HEK293 (cell line): ENCODE results near the gene NDUFAF5.

ENCODE experiments used
- CTCF ChIA-PET: fragments of 350-600 bp; formaldehyde crosslinking; extraction: SDS; loops from one replicate; lab custom pipeline; 2021; ENCODE audit warnings: antibody characterized with exemption; lab: Yijun Ruan, JAX
- POLR2A ChIA-PET: fragments of 300-600 bp; formaldehyde crosslinking; extraction: SDS; loops from one replicate; lab custom pipeline; 2020; ENCODE audit warnings: antibody characterized with exemption, inconsistent platforms; lab: Yijun Ruan, JAX
- H3K27ac ChIP-seq: fragments of 200-500 bp; sonication (Bioruptor generic); 2 replicates; pipeline ENCODE4 v1.5.1; 2014; ENCODE audit warnings: low read depth, low read length, control low read depth, inconsistent platforms; ENCODE audit errors: extremely low read depth
- H3K36me3 ChIP-seq, 2 experiments: fragments of 200-500 bp in 1 of 2; sonication (Bioruptor generic) in 1 of 2; 1 replicate in 1 of 2; 2 replicates in 1 of 2; pipeline ENCODE4 v1.5.1; 2014 to 2017; ENCODE audit warnings: inconsistent platforms in 2 of 2, low read length in 2 of 2; ENCODE audit not compliant: control insufficient read depth in 2 of 2, insufficient read depth in 1 of 2
- H3K4me1 ChIP-seq: fragments of 200-500 bp; sonication (Bioruptor generic); 2 replicates; pipeline ENCODE4 v1.5.1; 2014; ENCODE audit warnings: mild to moderate bottlenecking, low read length, inconsistent platforms; ENCODE audit not compliant: control insufficient read depth, insufficient read depth
- H3K4me3 ChIP-seq: 2 replicates; pipeline ENCODE4 v1.5.1; 2011; ENCODE audit warnings: low read depth, mild to moderate bottlenecking, control low read depth, low read length, moderate library complexity
- H3K9me3 ChIP-seq: fragments of 200-500 bp; sonication (Bioruptor generic); 2 replicates; pipeline ENCODE4 v1.5.1; 2014; ENCODE audit warnings: low read depth, low read length, inconsistent platforms; ENCODE audit not compliant: control insufficient read depth, insufficient read depth
- FEZF1 ChIP-seq: fragments of 450-650 bp; formaldehyde crosslinking; IDR thresholded peaks from 2 replicates; pipeline ENCODE4 v1.5.1; 2016; ENCODE audit warnings: missing biosample characterization, missing genetic modification characterization
- GLIS1 ChIP-seq: fragments of 450-650 bp; formaldehyde crosslinking; IDR thresholded peaks from 2 replicates; pipeline ENCODE4 v1.5.1; 2016; ENCODE audit warnings: missing biosample characterization, missing genetic modification characterization
- KLF9 ChIP-seq: fragments of 450-650 bp; formaldehyde crosslinking; IDR thresholded peaks from 2 replicates; pipeline ENCODE4 v1.5.1; 2016; ENCODE audit warnings: missing biosample characterization, missing genetic modification characterization, low read depth
- OSR2 ChIP-seq: fragments of 450-650 bp; formaldehyde crosslinking; IDR thresholded peaks from 2 replicates; pipeline ENCODE4 v1.5.1; 2016; ENCODE audit warnings: missing biosample characterization, missing genetic modification characterization
- PRDM1 ChIP-seq: fragments of 450-650 bp; formaldehyde crosslinking; IDR thresholded peaks from 2 replicates; pipeline ENCODE4; 2016; ENCODE audit warnings: missing biosample characterization, missing genetic modification characterization
- REPIN1 ChIP-seq: fragments of 450-650 bp; formaldehyde crosslinking; IDR thresholded peaks from 2 replicates; pipeline ENCODE4 v1.5.1; 2017; ENCODE audit warnings: missing biosample characterization, missing genetic modification characterization, low read depth
- SALL2 ChIP-seq: fragments of 450-650 bp; formaldehyde crosslinking; IDR thresholded peaks from 2 replicates; pipeline ENCODE4 v1.5.0; 2017; ENCODE audit warnings: missing biosample characterization, mild to moderate bottlenecking, missing genetic modification characterization, borderline replicate concordance
- SCRT2 ChIP-seq: fragments of 450-650 bp; formaldehyde crosslinking; IDR thresholded peaks from 2 replicates; pipeline ENCODE4 v1.5.1; 2016; ENCODE audit warnings: missing biosample characterization, missing genetic modification characterization
- SP7 ChIP-seq: fragments of 450-650 bp; formaldehyde crosslinking; IDR thresholded peaks from 2 replicates; pipeline ENCODE4 v1.5.1; 2016; ENCODE audit warnings: missing biosample characterization, missing genetic modification characterization
- WT1 ChIP-seq: fragments of 450-650 bp; formaldehyde crosslinking; IDR thresholded peaks from 2 replicates; pipeline ENCODE4 v1.5.1; 2016; ENCODE audit warnings: missing biosample characterization, missing genetic modification characterization
- YY2 ChIP-seq: fragments of 450-650 bp; formaldehyde crosslinking; IDR thresholded peaks from 2 replicates; pipeline ENCODE4 v1.5.1; 2016; ENCODE audit warnings: missing biosample characterization, missing genetic modification characterization
- ZBTB17 ChIP-seq: fragments of 450-650 bp; formaldehyde crosslinking; IDR thresholded peaks from 2 replicates; pipeline ENCODE4 v1.5.1; 2016; ENCODE audit warnings: missing biosample characterization, missing genetic modification characterization
- ZBTB20 ChIP-seq: fragments of 450-650 bp; formaldehyde crosslinking; IDR thresholded peaks from 2 replicates; pipeline ENCODE4 v1.5.1; 2016; ENCODE audit warnings: missing biosample characterization, missing genetic modification characterization
- ZBTB48 ChIP-seq: fragments of 450-650 bp; formaldehyde crosslinking; IDR thresholded peaks from 2 replicates; pipeline ENCODE4 v1.5.1; 2016; ENCODE audit warnings: missing biosample characterization, missing genetic modification characterization
- ZNF114 ChIP-seq: fragments of 450-650 bp; formaldehyde crosslinking; IDR thresholded peaks from 2 replicates; pipeline ENCODE4 v1.5.0; 2017; ENCODE audit warnings: missing biosample characterization, missing genetic modification characterization
- ZNF157 ChIP-seq: fragments of 450-650 bp; formaldehyde crosslinking; IDR thresholded peaks from 2 replicates; pipeline ENCODE4 v1.5.1; 2016; ENCODE audit warnings: missing biosample characterization, missing genetic modification characterization
- ZNF174 ChIP-seq: fragments of 450-650 bp; formaldehyde crosslinking; IDR thresholded peaks from 2 replicates; pipeline ENCODE4 v1.5.0; 2017; ENCODE audit warnings: missing biosample characterization, mild to moderate bottlenecking, missing genetic modification characterization
- ZNF2 ChIP-seq: fragments of 450-650 bp; formaldehyde crosslinking; IDR thresholded peaks from 2 replicates; pipeline ENCODE4 v1.5.1; 2016; ENCODE audit warnings: missing biosample characterization, missing genetic modification characterization
- ZNF324 ChIP-seq: fragments of 450-650 bp; formaldehyde crosslinking; IDR thresholded peaks from 2 replicates; pipeline ENCODE4 v1.5.1; 2016; ENCODE audit warnings: missing biosample characterization, missing genetic modification characterization
- ZNF350 ChIP-seq: fragments of 450-650 bp; formaldehyde crosslinking; IDR thresholded peaks from 2 replicates; pipeline ENCODE4 v1.5.0; 2017; ENCODE audit warnings: missing biosample characterization, mild to moderate bottlenecking, missing genetic modification characterization
- ZNF354C ChIP-seq: fragments of 450-650 bp; formaldehyde crosslinking; IDR thresholded peaks from 2 replicates; pipeline ENCODE4 v1.5.1; 2016; ENCODE audit warnings: missing biosample characterization, missing genetic modification characterization, low read depth, borderline replicate concordance
- ZNF366 ChIP-seq: fragments of 450-650 bp; formaldehyde crosslinking; conservative IDR thresholded peaks from 2 replicates; pipeline ENCODE4 v1.5.1; 2016; ENCODE audit warnings: missing biosample characterization, missing genetic modification characterization
- ZNF513 ChIP-seq: fragments of 450-650 bp; IDR thresholded peaks from 2 replicates; pipeline ENCODE4 v1.5.1; 2018; ENCODE audit warnings: missing biosample characterization, missing genetic modification characterization
- ZNF548 ChIP-seq: fragments of 450-650 bp; formaldehyde crosslinking; IDR thresholded peaks from 2 replicates; pipeline ENCODE4 v1.5.1; 2016; ENCODE audit warnings: missing biosample characterization, missing genetic modification characterization
- ZNF585B ChIP-seq: fragments of 450-650 bp; formaldehyde crosslinking; IDR thresholded peaks from 2 replicates; pipeline ENCODE4 v1.5.1; 2016; ENCODE audit warnings: missing biosample characterization, missing genetic modification characterization
- ZNF621 ChIP-seq: fragments of 450-650 bp; formaldehyde crosslinking; IDR thresholded peaks from 2 replicates; pipeline ENCODE4 v1.5.1; 2017; ENCODE audit warnings: missing biosample characterization, missing genetic modification characterization
- ZNF629 ChIP-seq: fragments of 450-650 bp; formaldehyde crosslinking; IDR thresholded peaks from 2 replicates; pipeline ENCODE4 v1.5.1; 2017; ENCODE audit warnings: missing biosample characterization, missing genetic modification characterization
- ZNF660 ChIP-seq: fragments of 450-650 bp; IDR thresholded peaks from 2 replicates; pipeline ENCODE4 v1.5.1; 2018; ENCODE audit warnings: missing biosample characterization, mild to moderate bottlenecking, missing genetic modification characterization
- ZNF670 ChIP-seq: fragments of 450-650 bp; formaldehyde crosslinking; IDR thresholded peaks from 2 replicates; pipeline ENCODE4 v1.5.1; 2016; ENCODE audit warnings: missing biosample characterization, missing genetic modification characterization, low read depth
- ZSCAN16 ChIP-seq: fragments of 450-650 bp; formaldehyde crosslinking; IDR thresholded peaks from 2 replicates; pipeline ENCODE4 v1.5.1; 2016; ENCODE audit warnings: missing biosample characterization, missing genetic modification characterization
- ZSCAN23 ChIP-seq: fragments of 450-650 bp; formaldehyde crosslinking; IDR thresholded peaks from 2 replicates; pipeline ENCODE4 v1.5.1; 2016; ENCODE audit warnings: missing biosample characterization, missing genetic modification characterization
- TF ChIP-seq, protein P1 (sequence below): fragments of 450-650 bp; formaldehyde crosslinking; IDR thresholded peaks from 2 replicates; pipeline ENCODE4 v1.5.1; 2016; ENCODE audit warnings: missing biosample characterization, missing genetic modification characterization
- TF ChIP-seq, protein P2 (sequence below): fragments of 450-650 bp; formaldehyde crosslinking; IDR thresholded peaks from 2 replicates; pipeline ENCODE4 v1.5.1; 2016; ENCODE audit warnings: missing biosample characterization, missing genetic modification characterization

NDUFAF5 gene

GRCh38 chr20:13775867-13776266, 9.0 kb upstream of the NDUFAF5 start:
- Histone ChIP-seq H3K4me1 (no peaks in the 10 kb centered on the region), H3K4me3 (no peak overlapping the region), H3K36me3 (peaks cover 22 to 73% of the 10 kb centered on the region in 2 experiments), H3K9me3 (no peaks in the 10 kb centered on the region), H3K27ac (no peak overlapping the region)
- CTCF ChIA-PET, result interaction anchor here (0.6 kb wide), 2 partner anchors 336 to 656 kb away, joined by 3 read pairs; no protein-coding TSS in a partner anchor
- peak; percentile 98 for TF ChIP-seq ZNF513
- no peak for TF ChIP-seq ZNF548
- TF ChIP-seq PRDM1 (tag by site-specific recombination), result peak; percentile 34; the same call in 1 of the 2 replicates
- POLR2A ChIA-PET, result interaction anchor here (1.3 kb wide), 1 partner anchor 9 kb away, joined by 3 read pairs; the partner anchor contains the start of gene ESF1

GRCh38 chr20:13777171-13777601, 7.6 kb upstream of the NDUFAF5 start:
- TF ChIP-seq ZBTB48 (tag by site-specific recombination) (no peak), ZNF350 (no peak), FEZF1 (tag by site-specific recombination) (no peak), ZNF174 (tag by site-specific recombination) (no peak), ZBTB17 (no peak), ZNF2 (tag by site-specific recombination) (no peak), GLIS1 (tag by site-specific recombination) (no peak), OSR2 (no peak), SALL2 (tag by site-specific recombination) (no peak), PRDM1 (tag by site-specific recombination) (0 out of 2 replicates have a peak, but pooled peaks have one; percentile 51), SP7 (tag by site-specific recombination) (peak; percentile 93), ZSCAN16 (tag by site-specific recombination) (no peak), ZSCAN23 (no peak), ZNF354C (tag by site-specific recombination) (no peak), ZNF366 (tag by site-specific recombination) (peak; percentile 69), REPIN1 (tag by site-specific recombination) (no peak), SCRT2 (tag by site-specific recombination) (no peak), ZNF157 (tag by site-specific recombination) (no peak), ZBTB20 (no peak), ZNF660 (no peak), ZNF114 (tag by site-specific recombination) (no peak), ZNF670 (tag by site-specific recombination) (no peak), ZNF629 (tag by site-specific recombination) (peak; percentile 48), ZNF621 (tag by site-specific recombination) (no peak), YY2 (tag by site-specific recombination) (no peak), ZNF324 (tag by site-specific recombination) (no peak), ZNF585B (tag by site-specific recombination) (no peak), WT1 (tag by site-specific recombination) (no peak), KLF9 (tag by site-specific recombination) (no peak)
- TF ChIP-seq, protein P1, sequence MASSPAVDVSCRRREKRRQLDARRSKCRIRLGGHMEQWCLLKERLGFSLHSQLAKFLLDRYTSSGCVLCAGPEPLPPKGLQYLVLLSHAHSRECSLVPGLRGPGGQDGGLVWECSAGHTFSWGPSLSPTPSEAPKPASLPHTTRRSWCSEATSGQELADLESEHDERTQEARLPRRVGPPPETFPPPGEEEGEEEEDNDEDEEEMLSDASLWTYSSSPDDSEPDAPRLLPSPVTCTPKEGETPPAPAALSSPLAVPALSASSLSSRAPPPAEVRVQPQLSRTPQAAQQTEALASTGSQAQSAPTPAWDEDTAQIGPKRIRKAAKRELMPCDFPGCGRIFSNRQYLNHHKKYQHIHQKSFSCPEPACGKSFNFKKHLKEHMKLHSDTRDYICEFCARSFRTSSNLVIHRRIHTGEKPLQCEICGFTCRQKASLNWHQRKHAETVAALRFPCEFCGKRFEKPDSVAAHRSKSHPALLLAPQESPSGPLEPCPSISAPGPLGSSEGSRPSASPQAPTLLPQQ (tag by site-specific recombination), result no peak
- TF ChIP-seq, protein P2, sequence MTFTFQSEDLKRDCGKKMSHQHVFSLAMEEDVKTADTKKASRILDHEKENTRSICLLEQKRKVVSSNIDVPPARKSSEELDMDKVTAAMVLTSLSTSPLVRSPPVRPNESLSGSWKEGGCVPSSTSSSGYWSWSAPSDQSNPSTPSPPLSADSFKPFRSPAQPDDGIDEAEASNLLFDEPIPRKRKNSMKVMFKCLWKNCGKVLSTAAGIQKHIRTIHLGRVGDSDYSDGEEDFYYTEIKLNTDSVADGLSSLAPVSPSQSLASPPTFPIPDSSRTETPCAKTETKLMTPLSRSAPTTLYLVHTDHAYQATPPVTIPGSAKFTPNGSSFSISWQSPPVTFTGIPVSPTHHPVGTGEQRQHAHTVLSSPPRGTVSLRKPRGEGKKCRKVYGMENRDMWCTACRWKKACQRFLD (tag by site-specific recombination), result no peak
- ChIA-PET POLR2A (no interaction called here), CTCF (interaction anchor here (1.5 to 1.9 kb wide), 3 partner anchors 11 to 807 kb away, joined by 5 to 8 read pairs (median 5); no protein-coding TSS in a partner anchor)

More at GRCh38 chr20:13777171-13777601, 7.6 kb upstream of the NDUFAF5 start:
- Histone ChIP-seq H3K36me3 (peaks cover 24 to 74% of the 10 kb centered on the region in 2 experiments), H3K4me3 (no peak overlapping the region), H3K27ac (no peak overlapping the region), H3K9me3 (no peaks in the 10 kb centered on the region), H3K4me1 (no peaks in the 10 kb centered on the region)
